K562 (cell line): ENCODE measurements around the gene GNG7. TPM values are rescaled to one million over a fixed set of nuclear protein-coding genes. Genes with fewer than 3 reads are reported as not detected.

Source experiments
- ATAC-seq: fragments of 200-7000 bp; cut with Tn5 transposase; 3 replicates; pipeline ENCODE4 v1.9.1; 2020; ENCODE audit warnings: moderate library complexity
- BruUV-seq: library from RNA; stranded (reverse); fragments of 400-500 nt; replicated peaks from 2 replicates; lab custom pipeline; 2021; lab: Mats Ljungman, UMichigan
- CTCF ChIA-PET: fragments of 300-600 bp; formaldehyde crosslinking; extraction: SDS; loops from one replicate; lab custom pipeline; 2021; ENCODE audit warnings: low intra/inter-chr PET ratio; lab: Yijun Ruan, JAX
- POLR2A ChIA-PET: fragments of 300-600, 350-650 bp; sonication (Branson Sonifier 250); formaldehyde crosslinking; extraction: SDS; loops from one replicate; lab custom pipeline; 2021; ENCODE audit warnings: antibody characterized with exemption, inconsistent platforms; lab: Yijun Ruan, JAX
- DNase-seq, 4 experiments: peaks; one replicate each; pipeline versions ENCODE4 v3.0.0 to v3.0.0-alpha.2; 2011 to 2018; ENCODE audit warnings: low spot score in 3 of 4, mixed read lengths in 3 of 4; ENCODE audit errors: extremely low read depth in 1 of 4
- FAIRE-seq: peaks from 2 replicates; lab custom pipeline; 2011; peaks lifted over from hg19 to GRCh38; lab: Jason Lieb, UNC
- H2AFZ ChIP-seq: 2 replicates; pipeline ENCODE4 v1.6.0; 2011; ENCODE audit warnings: low read depth, low read length, control low read depth, inconsistent platforms
- H3K27ac ChIP-seq: fragments of 200-600 bp; 3 replicates; pipeline ENCODE4 v1.8.0; 2011; ENCODE audit warnings: low read depth, mild to moderate bottlenecking, control low read depth, inconsistent platforms, low read length, moderate library complexity, mixed read lengths; ENCODE audit errors: extremely low read depth
- H3K27me3 ChIP-seq, 2 experiments: fragments of 300-600 bp in 1 of 2; 2 replicates in 1 of 2; 3 replicates in 1 of 2; pipeline versions ENCODE4 v1.6.0 to v1.8.0; 2011; ENCODE audit warnings: inconsistent platforms in 2 of 2, low read length in 2 of 2, mild to moderate bottlenecking in 1 of 2, mixed read lengths in 1 of 2, moderate library complexity in 1 of 2; ENCODE audit not compliant: control insufficient read depth in 2 of 2, insufficient read depth in 2 of 2
- H3K36me3 ChIP-seq: fragments of 300-600 bp; 3 replicates; pipeline ENCODE4 v1.8.0; 2011; ENCODE audit warnings: mild to moderate bottlenecking, low read length, inconsistent platforms; ENCODE audit not compliant: control insufficient read depth, insufficient read depth
- H3K4me1 ChIP-seq, 2 experiments: fragments of 200-600 bp in 1 of 2; replicated peaks in 1 of 2; 2 replicates in 1 of 2; 3 replicates in 1 of 2; pipeline versions ENCODE4 v1.5.1 to v1.8.0; 2011; ENCODE audit warnings: inconsistent platforms in 2 of 2, low read length in 2 of 2, mild to moderate bottlenecking in 1 of 2, mixed read lengths in 1 of 2, moderate library complexity in 1 of 2; ENCODE audit not compliant: control insufficient read depth in 2 of 2, insufficient read depth in 2 of 2
- H3K4me2 ChIP-seq: 2 replicates; pipeline ENCODE4 v1.6.1; 2011; ENCODE audit warnings: low read length, control low read depth, inconsistent platforms, mixed read lengths; ENCODE audit not compliant: insufficient read depth
- H3K4me3 ChIP-seq: fragments of 200-600 bp; sonication (generic), shearing (Covaris generic); 2 replicates; pipeline ENCODE4 v1.5.1; 2016; ENCODE audit warnings: control low read depth, inconsistent platforms
- H3K79me2 ChIP-seq: fragments of 200-600 bp; 3 replicates; pipeline ENCODE4 v1.8.0; 2011; ENCODE audit warnings: low read length, inconsistent platforms; ENCODE audit not compliant: control insufficient read depth, insufficient read depth
- H3K9ac ChIP-seq, 2 experiments: 2 replicates each; pipeline versions ENCODE4 v1.6.0 to v1.6.1; 2011; ENCODE audit warnings: low read depth in 2 of 2, low read length in 2 of 2, control low read depth in 1 of 2, inconsistent platforms in 1 of 2, mild to moderate bottlenecking in 1 of 2, mixed read lengths in 1 of 2; ENCODE audit not compliant: insufficient read depth in 1 of 2
- H3K9me1 ChIP-seq: one replicate; pipeline ENCODE4 v1.6.0; 2011; ENCODE audit warnings: inconsistent platforms, mild to moderate bottlenecking, low read length, moderate library complexity; ENCODE audit not compliant: control insufficient read depth, insufficient read depth
- H3K9me3 ChIP-seq: replicated peaks from 2 replicates; pipeline ENCODE4 v1.5.1; 2011; ENCODE audit warnings: low read depth, low read length, inconsistent platforms; ENCODE audit not compliant: control insufficient read depth, insufficient read depth
- H4K20me1 ChIP-seq: replicated peaks from 2 replicates; pipeline ENCODE4 v1.6.1; 2011; ENCODE audit warnings: low read length, inconsistent platforms, mixed read lengths; ENCODE audit not compliant: control insufficient read depth, insufficient read depth
- ELF1 ChIP-seq: fragments of 200-800 bp; sonication (Bioruptor generic); IDR thresholded peaks from 2 replicates; pipeline ENCODE4 v1.6.1; 2016; ENCODE audit warnings: missing genetic modification characterization, missing compliant biosample characterization
- MTA1 ChIP-seq: fragments of 450-650 bp; IDR thresholded peaks from 2 replicates; pipeline ENCODE4 v1.6.1; 2017; ENCODE audit warnings: borderline replicate concordance
- SRF ChIP-seq, 2 experiments: fragments of 250-450, 450-650 bp in 1 of 2; sonication (Bioruptor Pico) in 1 of 2; sonication (generic) in 1 of 2; formaldehyde crosslinking; IDR thresholded peaks; 2 replicates each; pipeline versions ENCODE4 v1.5.0 to v1.5.1; 2020 to 2022; ENCODE audit warnings: mild to moderate bottlenecking in 1 of 2, missing genetic modification reagents in 1 of 2
- WGBS: fragments of 100-300 bp; shearing (Covaris generic); methylation state at CpG from one replicate; pipeline ENCODE4 v1.1.6; 2016; ENCODE audit warnings: low coverage, mixed read lengths; ENCODE audit not compliant: insufficient coverage; ENCODE audit errors: missing lambda C conversion rate; 5-methylcytosine and 5-hydroxymethylcytosine counted together
- in situ Hi-C: fragments of 300-500 bp; cut with MboI; formaldehyde crosslinking; loops from 4 replicates; pipeline ENCODE4 v1.15.0; 2018; ENCODE audit warnings: inconsistent platforms, mixed read lengths
- intact Hi-C: fragments of 100-400 bp; cut with micrococcal nuclease; formaldehyde crosslinking; loops from 2 replicates; pipeline ENCODE4 v1.14.2; 2022
- polyA plus RNA-seq, 8 experiments: library from polyadenylated mRNA; depleted of rRNA in 4 of 8; stranded (reverse) in 5 of 8; unstranded in 3 of 8; fragments of >200 nt; fragmentation: Nextera tagmentation in 2 of 8; fragmentation: Illumina TruSeq in 1 of 8; extraction: Ambion mirVana in 2 of 8; extraction: Trizol in 1 of 8; gene quantifications; 2 replicates each; pipeline versions ENCODE4 v1.2.1 to v1.2.3, GENCODE V29; 2011 to 2014; ENCODE audit warnings: inconsistent platforms in 1 of 8, missing spikeins in 1 of 8
- total RNA-seq, 7 experiments: library from RNA; depleted of rRNA in 6 of 7; stranded (reverse); fragments of >200 nt in 6 of 7; fragmentation: Illumina TruSeq in 2 of 7; extraction: Trizol in 2 of 7; gene quantifications; 2 replicates each; pipeline versions ENCODE4 v1.2.1 to v1.2.3, GENCODE V29; 2011 to 2021; ENCODE audit warnings: low replicate concordance in 1 of 7
- TF ChIP-seq, protein P1 (sequence below): sonication (generic); formaldehyde crosslinking; IDR thresholded peaks from 2 replicates; pipeline ENCODE4 v1.8.0; 2023; ENCODE audit warnings: missing genetic modification reagents, mild to moderate bottlenecking, borderline replicate concordance
- TF ChIP-seq, protein P2 (sequence below): fragments of 450-650 bp; formaldehyde crosslinking; IDR thresholded peaks from 2 replicates; pipeline ENCODE4 v1.4.0; 2022; ENCODE audit warnings: missing genetic modification characterization
- TF ChIP-seq, protein P3 (sequence below): IDR thresholded peaks from 2 replicates; pipeline ENCODE4 v1.6.1; 2016; ENCODE audit warnings: missing genetic modification characterization, missing compliant biosample characterization
- TF ChIP-seq, protein P4 (sequence below): fragments of 450-650 bp; IDR thresholded peaks from 2 replicates; pipeline ENCODE4 v1.6.1; 2017; ENCODE audit warnings: antibody characterized with exemption
- TF ChIP-seq, protein P5 (sequence below): fragments of 250-450 bp; sonication (Bioruptor Pico); IDR thresholded peaks from 2 replicates; pipeline ENCODE4 v1.8.0; 2021; ENCODE audit warnings: moderate library complexity, mild to moderate bottlenecking, inconsistent platforms
- TF ChIP-seq, protein P6 (sequence below): fragments of 450-650 bp; formaldehyde crosslinking; conservative IDR thresholded peaks from 2 replicates; pipeline ENCODE4 v1.4.0; 2022; ENCODE audit warnings: mild to moderate bottlenecking, missing genetic modification characterization

Gene GNG7
- total and polyA plus RNA-seq, 9 of the 15 experiments (the other 6 are each of a cell fraction or from before 2014, with no cell fraction given), result 0.01 to 0.20 (median 0.06) TPM; not detected in 1

- peaks cover 0 to 5% of the 10 kb centered on the region in 2 experiments; a peak in 2 of 5 replicates for H3K4me1 ChIP-seq
- WGBS, result 10% methylated on average over 1 of the region's 4 CpGs
- H3K4me2 ChIP-seq, result no peak overlapping the region
- no peaks in the 10 kb centered on the region for H3K36me3 ChIP-seq
- TF ChIP-seq ELF1 (no peak), SRF (CRISPR knock-in tag; IDR thresholded peaks at IDR 0.05) (no peak), MTA1 (0 out of 2 replicates have a peak, but pooled peaks have one; percentile 20)
- TF ChIP-seq, protein P1, sequence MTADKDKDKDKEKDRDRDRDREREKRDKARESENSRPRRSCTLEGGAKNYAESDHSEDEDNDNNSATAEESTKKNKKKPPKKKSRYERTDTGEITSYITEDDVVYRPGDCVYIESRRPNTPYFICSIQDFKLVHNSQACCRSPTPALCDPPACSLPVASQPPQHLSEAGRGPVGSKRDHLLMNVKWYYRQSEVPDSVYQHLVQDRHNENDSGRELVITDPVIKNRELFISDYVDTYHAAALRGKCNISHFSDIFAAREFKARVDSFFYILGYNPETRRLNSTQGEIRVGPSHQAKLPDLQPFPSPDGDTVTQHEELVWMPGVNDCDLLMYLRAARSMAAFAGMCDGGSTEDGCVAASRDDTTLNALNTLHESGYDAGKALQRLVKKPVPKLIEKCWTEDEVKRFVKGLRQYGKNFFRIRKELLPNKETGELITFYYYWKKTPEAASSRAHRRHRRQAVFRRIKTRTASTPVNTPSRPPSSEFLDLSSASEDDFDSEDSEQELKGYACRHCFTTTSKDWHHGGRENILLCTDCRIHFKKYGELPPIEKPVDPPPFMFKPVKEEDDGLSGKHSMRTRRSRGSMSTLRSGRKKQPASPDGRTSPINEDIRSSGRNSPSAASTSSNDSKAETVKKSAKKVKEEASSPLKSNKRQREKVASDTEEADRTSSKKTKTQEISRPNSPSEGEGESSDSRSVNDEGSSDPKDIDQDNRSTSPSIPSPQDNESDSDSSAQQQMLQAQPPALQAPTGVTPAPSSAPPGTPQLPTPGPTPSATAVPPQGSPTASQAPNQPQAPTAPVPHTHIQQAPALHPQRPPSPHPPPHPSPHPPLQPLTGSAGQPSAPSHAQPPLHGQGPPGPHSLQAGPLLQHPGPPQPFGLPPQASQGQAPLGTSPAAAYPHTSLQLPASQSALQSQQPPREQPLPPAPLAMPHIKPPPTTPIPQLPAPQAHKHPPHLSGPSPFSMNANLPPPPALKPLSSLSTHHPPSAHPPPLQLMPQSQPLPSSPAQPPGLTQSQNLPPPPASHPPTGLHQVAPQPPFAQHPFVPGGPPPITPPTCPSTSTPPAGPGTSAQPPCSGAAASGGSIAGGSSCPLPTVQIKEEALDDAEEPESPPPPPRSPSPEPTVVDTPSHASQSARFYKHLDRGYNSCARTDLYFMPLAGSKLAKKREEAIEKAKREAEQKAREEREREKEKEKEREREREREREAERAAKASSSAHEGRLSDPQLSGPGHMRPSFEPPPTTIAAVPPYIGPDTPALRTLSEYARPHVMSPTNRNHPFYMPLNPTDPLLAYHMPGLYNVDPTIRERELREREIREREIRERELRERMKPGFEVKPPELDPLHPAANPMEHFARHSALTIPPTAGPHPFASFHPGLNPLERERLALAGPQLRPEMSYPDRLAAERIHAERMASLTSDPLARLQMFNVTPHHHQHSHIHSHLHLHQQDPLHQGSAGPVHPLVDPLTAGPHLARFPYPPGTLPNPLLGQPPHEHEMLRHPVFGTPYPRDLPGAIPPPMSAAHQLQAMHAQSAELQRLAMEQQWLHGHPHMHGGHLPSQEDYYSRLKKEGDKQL (CRISPR knock-in tag), result no peak
- TF ChIP-seq, protein P2, sequence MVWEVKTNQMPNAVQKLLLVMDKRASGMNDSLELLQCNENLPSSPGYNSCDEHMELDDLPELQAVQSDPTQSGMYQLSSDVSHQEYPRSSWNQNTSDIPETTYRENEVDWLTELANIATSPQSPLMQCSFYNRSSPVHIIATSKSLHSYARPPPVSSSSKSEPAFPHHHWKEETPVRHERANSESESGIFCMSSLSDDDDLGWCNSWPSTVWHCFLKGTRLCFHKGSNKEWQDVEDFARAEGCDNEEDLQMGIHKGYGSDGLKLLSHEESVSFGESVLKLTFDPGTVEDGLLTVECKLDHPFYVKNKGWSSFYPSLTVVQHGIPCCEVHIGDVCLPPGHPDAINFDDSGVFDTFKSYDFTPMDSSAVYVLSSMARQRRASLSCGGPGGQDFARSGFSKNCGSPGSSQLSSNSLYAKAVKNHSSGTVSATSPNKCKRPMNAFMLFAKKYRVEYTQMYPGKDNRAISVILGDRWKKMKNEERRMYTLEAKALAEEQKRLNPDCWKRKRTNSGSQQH, result peak; percentile 50; the same call in 1 of the 2 replicates
- TF ChIP-seq, protein P3, sequence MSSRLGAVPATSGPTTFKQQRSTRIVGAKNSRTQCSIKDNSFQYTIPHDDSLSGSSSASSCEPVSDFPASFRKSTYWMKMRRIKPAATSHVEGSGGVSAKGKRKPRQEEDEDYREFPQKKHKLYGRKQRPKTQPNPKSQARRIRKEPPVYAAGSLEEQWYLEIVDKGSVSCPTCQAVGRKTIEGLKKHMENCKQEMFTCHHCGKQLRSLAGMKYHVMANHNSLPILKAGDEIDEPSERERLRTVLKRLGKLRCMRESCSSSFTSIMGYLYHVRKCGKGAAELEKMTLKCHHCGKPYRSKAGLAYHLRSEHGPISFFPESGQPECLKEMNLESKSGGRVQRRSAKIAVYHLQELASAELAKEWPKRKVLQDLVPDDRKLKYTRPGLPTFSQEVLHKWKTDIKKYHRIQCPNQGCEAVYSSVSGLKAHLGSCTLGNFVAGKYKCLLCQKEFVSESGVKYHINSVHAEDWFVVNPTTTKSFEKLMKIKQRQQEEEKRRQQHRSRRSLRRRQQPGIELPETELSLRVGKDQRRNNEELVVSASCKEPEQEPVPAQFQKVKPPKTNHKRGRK, result peak; percentile 95
- TF ChIP-seq, protein P4, sequence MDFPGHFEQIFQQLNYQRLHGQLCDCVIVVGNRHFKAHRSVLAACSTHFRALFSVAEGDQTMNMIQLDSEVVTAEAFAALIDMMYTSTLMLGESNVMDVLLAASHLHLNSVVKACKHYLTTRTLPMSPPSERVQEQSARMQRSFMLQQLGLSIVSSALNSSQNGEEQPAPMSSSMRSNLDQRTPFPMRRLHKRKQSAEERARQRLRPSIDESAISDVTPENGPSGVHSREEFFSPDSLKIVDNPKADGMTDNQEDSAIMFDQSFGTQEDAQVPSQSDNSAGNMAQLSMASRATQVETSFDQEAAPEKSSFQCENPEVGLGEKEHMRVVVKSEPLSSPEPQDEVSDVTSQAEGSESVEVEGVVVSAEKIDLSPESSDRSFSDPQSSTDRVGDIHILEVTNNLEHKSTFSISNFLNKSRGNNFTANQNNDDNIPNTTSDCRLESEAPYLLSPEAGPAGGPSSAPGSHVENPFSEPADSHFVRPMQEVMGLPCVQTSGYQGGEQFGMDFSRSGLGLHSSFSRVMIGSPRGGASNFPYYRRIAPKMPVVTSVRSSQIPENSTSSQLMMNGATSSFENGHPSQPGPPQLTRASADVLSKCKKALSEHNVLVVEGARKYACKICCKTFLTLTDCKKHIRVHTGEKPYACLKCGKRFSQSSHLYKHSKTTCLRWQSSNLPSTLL, result no peak
- TF ChIP-seq, protein P5, sequence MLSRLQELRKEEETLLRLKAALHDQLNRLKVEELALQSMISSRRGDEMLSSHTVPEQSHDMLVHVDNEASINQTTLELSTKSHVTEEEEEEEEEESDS (CRISPR knock-in tag), result no peak
- TF ChIP-seq, protein P6, sequence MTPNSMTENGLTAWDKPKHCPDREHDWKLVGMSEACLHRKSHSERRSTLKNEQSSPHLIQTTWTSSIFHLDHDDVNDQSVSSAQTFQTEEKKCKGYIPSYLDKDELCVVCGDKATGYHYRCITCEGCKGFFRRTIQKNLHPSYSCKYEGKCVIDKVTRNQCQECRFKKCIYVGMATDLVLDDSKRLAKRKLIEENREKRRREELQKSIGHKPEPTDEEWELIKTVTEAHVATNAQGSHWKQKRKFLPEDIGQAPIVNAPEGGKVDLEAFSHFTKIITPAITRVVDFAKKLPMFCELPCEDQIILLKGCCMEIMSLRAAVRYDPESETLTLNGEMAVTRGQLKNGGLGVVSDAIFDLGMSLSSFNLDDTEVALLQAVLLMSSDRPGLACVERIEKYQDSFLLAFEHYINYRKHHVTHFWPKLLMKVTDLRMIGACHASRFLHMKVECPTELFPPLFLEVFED (CRISPR knock-in tag), result 0 out of 2 replicates have a peak, but pooled peaks have one; percentile 58
- TF ChIP-seq, all 486 proteins: peak for 4
- in situ Hi-C loops (no loop called here), intact Hi-C loops (no loop called here)
- ChIA-PET POLR2A (interaction anchor here (1.3 kb wide), 1 partner anchor 117 kb away, joined by 4 read pairs; the partner anchor contains the start of gene GADD45B), CTCF (no interaction called here)
- Histone ChIP-seq H3K79me2 (no peaks in the 10 kb centered on the region), H3K4me3 (no peak overlapping the region), H2AFZ (no peak overlapping the region), H3K9me3 (no peaks in the 10 kb centered on the region), H3K9ac (no peak overlapping the region), H3K27me3 (peaks cover 9 to 18% of the 10 kb centered on the region in 2 experiments; a peak in 4 of 5 replicates), H4K20me1 (no peaks in the 10 kb centered on the region), H3K9me1 (no peaks in the 10 kb centered on the region), H3K27ac (no peak overlapping the region)
- ATAC-seq (no peak), FAIRE-seq (no peak), DNase-seq (no peak)
- BruUV-seq, result no TSS peak
Observed at GRCh38 chr19:2592824-2593223, 109.7 kb downstream of the GNG7 start.
